Middle frontal gyrus (tissue), 1 donor: ENCODE data around the gene CST9L.
"Not testable (repeated sequence)": the region's sequence is repeated elsewhere in the genome, so short reads cannot be mapped to it uniquely, and the experiment has no call there.

ENCODE experiments used
- DNase-seq: peaks from one replicate; pipeline ENCODE4 v3.0.0-alpha.2; 2015; ENCODE audit warnings: low spot score; ENCODE audit errors: extremely low spot score

Gene CST9L

DNA sequence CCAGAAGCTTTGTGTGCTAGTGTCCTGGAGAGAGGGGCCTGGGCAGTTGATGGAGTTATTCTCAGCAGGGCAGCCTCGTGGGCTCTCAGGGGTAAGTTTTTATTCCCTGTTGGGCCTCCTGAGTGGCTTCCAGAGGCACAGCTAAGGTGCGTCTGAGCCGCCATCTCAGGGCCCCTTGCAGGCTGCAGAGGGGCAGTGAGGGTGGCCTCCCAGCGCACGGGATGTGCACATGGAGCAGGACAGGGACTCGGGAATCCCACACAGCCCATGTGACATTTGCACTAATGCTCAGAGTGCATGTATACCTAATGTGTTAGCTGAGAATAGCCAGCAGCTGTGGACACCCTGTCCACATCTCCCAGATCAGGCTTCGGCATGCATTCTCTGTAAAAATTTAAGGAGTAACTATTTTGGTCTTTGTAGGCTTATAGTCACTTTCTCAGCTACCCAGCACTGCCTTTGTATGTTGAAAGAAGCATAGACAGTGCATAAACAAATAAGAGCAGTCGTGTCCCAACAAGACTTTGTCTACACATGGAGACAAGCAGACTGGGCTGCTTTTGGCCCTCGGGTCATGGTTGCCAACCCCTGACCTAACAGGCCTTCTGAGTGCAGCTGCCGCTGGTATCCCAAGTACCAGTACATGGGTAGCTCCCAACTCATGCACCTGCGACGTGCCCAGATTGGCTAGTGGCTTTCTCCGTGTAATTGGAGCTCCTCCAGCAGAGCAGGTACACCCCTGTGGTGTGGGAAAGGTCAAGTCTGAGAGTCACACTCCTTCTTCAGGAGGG lies 18.6 kb upstream of the CST9L start:
- DNase-seq = no peak

DNA sequence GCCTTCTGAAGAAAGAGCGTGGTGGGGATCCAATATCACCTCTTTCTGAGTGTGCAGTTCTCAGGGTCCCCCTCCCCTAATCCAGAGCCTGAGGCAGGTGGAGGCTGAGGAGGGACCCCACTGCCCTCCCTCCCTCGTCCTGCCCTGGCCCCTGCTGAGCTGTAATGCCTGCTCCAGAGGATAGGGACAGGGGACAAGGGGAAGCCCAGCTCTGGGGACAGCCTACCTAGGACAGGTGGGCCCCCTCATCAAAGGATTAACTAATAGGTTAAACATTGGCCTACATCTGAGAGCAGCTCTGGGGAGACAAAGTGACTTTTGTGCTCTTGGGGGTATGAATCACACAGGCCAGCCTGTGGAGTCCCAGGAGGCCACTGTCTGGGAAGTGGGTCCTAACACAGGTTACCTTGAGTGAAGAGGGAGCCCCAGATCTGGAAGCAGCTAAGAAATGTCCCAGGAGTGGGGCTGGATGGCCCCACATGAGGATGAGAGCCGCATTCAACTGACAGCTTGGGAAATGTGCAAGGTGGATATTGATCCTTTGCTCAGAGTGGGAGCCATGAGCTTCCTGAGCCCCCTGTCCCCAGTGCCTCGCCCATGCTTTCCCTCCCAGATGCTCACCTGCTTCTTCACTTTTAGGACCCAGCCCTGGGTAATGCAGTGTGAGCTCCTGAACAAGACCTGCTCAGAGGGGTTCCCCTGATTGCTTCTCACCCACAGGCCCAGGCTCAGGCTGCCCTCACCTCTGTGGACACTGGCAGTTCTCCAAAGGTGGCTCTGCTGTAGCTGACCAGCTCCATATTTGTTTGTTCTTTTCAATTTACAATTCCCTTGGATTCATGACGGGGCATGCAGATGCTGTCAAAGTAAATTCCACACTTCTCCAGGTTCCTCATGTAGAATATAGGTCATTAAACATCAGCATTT lies 17.8 kb upstream of the CST9L start:
- DNase-seq = no peak

DNA sequence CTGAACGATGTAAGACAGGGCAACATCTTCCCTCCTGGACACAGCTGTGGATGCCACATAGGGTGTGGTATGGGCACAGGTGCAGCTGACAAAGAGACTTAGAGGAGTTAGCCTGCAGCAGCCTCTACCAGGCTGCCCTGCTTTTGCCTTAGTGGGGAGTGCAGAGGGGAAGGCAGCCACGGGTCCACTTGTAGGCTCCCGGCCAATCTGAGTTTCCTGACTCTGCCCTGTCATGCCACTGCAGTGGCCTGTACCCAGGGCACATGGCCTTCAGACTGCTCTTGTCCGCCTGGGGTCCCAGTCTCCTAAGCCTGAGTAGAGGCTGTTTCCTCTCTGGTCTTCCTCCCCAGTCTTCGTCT lies 17.1 kb upstream of the CST9L start:
- DNase-seq = no peak

DNA sequence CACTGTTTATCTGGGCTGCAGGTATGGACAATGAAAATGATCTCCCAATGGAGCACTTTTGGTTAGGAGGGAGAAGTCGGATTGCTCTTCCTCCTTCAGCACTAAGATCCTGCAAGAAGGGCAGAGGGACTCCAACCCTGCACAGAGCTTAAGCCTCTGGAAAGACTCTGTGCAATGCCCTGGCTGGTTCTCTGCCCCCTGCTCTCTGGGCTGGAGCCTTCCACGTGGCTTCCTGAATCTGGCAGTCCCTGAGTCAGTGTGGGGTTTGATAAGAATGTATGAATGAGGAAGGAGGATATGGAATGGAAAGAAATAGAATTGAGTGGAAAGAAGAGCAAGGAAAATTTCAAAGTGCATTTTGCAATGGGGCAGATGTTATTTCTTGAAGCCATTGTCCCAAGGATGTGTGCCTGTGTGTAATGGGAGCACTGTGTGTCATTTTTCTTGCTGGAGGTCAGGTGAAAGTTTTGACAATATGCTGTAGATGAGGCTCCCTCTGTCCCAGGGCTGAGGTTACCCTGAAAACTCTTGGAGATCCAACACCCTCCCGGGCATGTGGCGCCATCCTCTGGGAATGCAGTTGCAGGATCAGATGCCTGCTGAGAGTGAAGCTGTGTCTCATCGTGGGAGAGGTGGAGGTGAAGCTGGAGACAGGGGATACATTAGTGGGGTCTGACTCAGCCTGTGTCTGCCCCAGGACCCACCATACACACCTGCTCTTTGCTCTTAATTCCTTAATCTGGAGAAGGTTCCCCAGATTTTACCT lies 16.3 kb upstream of the CST9L start:
- DNase-seq = no peak

DNA sequence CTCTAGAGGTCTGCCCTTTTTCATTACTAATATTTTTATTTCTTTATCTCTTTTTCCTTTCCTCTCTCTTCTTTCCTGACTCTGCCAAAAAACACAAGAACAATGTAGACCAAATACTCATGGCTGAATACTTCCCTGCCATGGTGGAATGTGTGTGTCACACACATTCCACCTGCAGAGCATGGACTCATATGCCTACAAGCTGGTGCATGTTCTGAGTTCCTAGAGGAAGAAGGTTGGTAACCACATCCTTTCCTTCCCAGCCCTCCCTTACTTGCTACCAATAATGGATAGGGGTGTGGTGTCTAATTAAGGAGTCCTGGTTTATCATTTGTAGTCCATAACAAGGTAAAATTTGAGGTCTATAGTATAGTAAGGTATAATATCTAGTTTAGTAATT lies 15.2 kb upstream of the CST9L start:
- DNase-seq = no peak

DNA sequence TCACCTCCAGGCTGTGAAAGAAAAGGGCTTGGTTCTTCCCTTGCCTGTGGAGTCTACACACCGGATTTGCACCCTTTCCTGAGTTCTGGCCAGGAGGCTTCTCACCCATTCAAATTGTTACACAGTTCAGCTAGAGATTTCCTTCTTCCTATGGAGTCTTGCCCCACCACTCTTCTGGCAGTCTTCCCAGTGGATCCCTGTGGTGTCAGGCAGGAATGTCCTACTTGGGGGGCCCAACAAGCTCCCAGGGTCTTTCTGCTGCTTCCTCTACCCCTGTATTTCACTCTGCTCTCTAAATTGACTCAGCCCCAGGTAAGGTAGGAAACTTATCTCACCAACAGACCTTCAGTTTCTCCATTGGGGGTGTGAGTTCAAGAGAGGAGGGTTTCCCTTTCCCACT lies 14.0 kb upstream of the CST9L start:
- no peak for DNase-seq

DNA sequence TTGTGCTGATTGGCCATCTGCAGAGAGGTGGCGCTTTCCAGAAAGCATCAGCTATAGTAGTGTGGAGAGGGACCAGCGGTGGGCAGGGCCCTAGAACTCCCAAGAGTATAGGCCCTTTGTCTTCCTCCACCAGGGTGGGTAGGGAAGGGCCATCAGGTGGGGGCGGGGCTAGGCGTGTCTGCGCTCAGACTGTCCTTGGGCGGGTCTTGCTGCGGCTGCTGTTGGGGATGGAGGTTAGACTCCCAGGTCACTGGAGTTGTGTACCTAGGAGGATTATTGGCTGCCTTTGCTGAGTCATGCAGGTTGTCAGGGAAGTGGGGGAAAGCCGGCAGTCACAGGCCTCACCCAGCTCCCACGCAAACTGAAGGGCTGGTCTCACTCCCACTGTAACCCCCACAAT lies 13.5 kb upstream of the CST9L start:
- DNase-seq = not testable (repeated sequence)

DNA sequence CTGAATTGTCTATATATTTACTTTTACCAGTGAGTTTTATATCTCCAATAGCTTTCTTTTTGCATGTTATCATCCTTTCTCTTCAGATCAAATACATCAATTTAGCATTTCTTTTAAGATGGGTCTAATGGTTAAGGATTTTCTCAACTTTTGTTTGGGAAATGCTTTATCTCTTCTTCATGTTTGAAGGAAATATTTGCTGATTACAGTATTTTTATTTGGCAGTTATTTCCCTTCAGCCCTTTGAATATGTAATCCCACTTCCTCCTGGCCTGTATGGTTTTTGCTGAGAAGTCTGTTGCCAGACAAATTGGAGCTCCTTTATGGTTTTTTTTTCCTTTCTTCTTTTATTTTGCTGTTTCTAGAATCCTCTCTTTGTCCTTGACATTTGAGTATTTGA lies 6.7 kb upstream of the CST9L start:
- DNase-seq = no peak

DNA sequence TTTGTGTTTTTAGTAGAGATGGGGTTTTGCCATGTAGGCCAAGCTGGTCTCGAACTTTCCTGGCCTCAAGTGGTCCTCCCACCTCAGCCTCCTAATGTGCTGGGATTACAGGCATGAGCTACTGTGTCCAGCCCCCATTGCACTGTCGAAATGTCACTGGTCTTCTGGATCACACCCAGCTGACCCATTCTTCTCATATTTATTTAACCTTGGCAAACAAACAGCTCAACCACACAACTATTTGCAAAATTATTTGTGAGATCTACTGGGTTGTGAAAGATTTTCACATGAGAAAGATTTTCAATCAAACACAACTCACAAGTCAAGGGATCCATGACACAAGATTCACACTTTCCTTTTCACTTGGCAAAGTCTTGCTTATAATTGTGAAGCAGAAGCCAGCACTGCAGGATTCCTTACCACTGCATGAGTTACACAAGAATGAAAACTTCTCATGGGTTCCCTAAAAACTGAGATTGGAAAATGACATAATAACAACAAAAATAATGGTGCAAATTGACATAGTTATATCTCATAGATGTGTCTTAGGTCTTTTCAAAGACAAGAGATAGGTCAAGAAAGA lies 2.0 kb upstream of the CST9L start:
- no peak for DNase-seq

DNA sequence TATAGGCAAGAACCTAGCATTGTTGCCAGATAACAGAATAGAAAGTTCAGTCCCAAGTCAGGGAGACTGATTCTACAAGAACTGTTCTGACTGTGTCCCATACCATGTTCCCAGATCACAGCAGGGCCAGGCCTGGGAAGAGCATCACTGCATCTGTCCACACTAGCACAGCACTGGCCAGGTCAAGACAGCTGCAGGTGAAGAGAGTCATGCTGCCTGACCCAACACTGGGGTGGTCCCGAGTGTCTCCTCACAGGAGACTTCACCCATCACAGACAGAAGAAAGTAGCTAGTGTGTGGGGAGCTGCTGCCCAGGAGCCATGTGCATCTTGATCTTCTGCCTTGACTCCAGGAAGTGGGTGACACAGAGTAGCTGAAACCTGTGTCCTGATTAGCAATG lies 1.3 kb upstream of the CST9L start:
- no peak for DNase-seq

DNA sequence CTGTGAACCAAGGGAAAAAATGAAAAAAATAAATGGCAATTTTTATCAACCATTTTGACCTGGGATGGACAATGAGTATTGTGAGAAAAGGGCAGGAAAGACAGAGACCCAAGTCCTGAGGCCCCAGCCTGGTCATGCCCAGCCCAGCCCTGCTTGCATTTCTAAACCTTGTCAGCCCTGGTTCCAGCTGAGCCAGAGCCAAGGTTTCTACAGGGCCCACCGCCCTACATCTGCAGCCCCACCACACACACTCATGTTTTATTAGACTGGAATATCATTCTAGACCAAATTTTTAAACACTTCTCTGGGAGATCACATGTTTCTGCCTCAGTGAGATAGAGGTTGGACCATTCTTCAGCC lies 667 bp upstream of the CST9L start:
- no peak for DNase-seq

DNA sequence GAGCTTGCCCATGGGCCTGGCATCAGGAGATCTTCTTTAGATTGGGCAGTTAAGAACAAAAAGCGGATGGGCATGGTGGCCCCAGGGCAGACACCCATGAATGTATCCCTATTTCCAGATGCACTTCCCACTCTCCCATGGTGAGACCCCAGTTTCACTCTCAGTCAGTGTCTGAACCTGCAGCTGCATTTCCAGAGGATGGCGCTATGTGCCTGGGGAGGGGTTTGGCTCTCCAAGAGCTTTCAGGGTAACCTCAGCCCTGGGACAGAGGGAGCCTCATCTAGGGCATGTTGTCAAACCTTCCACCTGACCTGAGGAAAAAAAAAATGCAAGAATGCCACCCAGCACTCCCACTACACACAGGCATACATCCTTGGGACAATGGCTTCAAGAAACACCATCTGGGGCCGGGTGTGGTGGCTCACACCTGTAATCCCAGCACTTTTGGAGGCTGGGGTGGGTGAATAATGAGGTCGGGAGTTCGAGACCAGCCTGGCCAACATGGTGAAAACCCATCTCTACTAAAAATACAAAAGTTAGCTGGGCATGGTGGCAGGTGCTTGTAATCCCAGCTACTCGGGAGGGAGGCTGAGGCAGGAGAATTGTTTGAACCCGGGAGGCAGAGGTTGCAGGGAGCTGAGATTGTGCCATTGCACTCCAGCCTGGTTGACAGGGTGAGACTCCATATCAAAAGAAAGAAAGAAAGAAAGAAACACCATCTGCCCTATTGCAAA lies 1.9 kb downstream of the CST9L start:
- DNase-seq = no peak

DNA sequence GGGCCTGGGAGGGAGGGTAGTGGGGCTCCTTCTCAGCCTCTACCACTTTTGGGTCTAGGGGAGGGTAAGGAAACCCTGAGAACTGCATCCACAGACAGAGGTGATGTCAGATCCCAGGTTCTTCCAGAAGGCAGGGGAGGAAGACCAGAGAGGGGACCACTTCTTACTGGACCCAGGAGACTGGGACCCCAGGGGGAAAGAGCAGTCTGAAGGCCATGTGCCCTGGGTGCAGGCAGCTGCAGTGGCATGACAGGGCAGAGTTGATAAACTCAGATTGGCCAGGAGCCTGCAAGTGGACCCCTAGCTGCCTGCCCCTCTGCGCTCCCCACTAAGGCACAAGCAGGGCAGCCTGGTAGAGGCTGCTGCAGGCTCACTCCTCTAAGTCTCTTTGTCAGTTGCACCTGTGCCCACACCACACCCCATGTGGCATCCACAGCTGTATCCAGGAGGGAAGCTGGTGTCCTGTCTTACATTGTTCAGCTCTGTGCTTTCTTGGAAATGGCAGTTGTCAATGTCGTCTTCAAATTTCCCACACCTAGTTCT lies 2.7 kb downstream of the CST9L start:
- DNase-seq = no peak

DNA sequence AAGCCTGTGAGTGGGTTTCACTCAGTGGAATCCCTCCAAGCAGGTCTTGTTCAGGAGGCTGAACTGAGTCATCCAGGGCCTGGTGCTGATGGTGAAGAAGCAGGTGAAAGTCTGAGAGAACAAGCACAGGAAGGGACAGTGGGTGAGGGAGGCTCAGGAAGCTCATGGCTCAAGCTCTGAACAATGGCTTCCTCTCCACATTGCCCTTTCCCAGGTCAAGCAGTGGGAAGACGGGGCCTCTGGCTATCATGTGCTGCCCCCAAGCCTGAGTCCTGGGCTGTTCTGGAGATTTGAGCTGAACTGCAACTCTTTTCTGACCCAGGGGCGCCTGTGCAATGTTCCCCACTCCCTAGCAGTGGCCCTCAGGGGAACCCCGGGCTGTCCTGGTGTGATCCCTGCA lies 3.4 kb downstream of the CST9L start:
- no peak for DNase-seq

DNA sequence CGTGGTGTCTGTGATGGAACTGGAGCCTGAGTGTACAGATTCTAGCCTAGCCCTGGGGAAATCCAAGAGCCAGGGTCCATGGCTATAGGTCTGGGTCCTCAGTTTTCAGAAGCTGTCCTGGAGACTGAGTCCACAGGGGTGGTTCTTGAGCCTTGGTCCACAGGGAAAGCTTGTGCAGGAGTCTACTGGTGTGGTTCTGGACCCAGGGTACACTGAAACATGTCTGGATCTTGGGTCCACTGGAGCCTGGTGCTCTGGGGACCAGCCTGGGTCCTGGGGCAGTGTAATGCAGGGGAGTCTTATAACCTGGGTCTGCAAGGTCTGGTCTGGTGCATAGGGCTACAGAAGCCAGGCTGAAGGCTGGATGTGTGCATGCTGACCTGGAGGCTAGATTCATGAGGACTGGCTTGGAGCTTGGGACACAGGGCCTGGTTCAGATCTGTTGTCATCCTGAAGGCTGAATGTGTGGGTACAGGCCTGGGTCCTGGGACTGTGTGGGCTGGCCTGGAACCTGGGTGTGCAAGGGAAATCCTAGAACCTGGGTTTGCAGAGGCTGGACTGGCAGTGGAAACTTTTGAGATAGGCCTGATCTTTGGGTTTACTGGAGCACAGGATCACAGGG lies 5.5 kb downstream of the CST9L start:
- DNase-seq = no peak

DNA sequence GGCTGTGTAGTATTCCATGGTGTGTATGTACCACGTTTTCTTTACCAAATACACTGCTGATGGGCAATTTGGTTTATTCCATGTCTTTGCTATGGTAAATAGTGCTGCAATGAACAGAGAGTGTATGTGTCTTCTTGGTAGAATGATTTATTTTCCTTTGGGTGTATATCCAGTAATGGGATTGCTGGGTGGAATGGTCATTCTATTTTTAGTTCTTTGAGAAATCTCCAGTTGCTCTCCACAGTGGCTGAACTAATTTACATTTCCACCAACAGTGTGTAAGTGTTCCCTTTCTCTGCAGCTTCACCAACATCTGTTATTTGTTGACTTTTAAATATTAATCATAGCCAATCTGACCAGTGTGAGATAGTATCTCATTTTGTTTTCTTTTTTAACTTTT lies 13.9 kb downstream of the CST9L start:
- no peak for DNase-seq

DNA sequence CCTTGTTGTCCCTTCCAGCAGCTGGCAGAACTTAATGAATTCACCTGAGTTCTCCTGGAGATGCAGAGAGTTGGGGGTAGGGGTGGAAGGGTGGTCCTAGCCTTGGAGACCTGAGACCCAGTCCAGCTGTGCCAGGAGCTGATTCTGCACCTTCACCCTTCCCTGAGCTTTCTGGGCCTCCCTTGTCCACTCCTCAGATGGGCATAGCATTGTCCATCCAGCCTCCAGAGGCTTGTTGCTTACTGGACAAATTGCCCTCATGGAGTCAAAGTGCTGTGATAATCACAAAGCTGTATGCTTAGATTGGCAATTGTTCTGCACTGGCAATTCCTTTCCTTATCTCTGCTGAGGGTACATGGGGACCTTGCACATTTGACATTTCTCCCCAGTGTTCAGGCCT lies 16.5 kb downstream of the CST9L start:
- DNase-seq = no peak

DNA sequence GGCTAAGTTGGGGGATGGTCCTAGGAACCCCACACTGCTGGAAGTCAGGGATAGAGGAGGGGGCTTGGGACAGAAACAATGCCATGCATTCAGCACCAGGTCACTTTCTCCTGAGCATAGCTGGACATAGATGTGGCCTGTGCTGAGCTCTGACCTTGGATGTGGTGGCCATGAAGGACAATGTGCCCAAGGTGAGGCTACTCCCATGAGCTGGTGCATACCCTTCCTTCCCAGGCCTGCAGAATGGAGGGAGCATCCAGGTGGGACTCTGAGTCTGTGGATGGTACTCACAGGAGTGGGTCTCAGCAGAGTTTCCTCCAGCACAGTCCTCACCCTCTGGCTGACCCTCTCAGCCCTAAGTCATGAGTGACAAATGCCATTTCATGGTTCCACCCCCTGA lies 16.9 kb downstream of the CST9L start:
- no peak for DNase-seq

DNA sequence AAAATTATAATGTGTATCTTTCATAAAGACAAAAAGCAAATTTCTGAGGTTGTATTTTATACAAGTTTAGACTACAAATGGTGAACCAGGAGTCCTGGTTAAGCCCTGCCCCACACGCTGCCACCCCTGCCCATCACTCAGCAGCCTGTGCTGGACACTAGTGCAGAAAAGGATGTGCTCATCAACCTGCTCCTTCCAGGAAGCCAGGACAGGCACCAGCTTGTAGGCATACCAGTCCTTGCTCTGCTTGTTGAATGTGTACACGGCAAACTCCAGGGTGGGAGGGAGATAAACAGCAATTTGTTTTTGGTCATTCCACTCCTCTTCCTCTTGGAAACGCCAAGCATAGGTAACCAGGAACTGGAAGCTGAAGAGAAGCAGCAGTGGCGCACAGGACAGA lies 18.1 kb downstream of the CST9L start:
- DNase-seq = no peak

DNA sequence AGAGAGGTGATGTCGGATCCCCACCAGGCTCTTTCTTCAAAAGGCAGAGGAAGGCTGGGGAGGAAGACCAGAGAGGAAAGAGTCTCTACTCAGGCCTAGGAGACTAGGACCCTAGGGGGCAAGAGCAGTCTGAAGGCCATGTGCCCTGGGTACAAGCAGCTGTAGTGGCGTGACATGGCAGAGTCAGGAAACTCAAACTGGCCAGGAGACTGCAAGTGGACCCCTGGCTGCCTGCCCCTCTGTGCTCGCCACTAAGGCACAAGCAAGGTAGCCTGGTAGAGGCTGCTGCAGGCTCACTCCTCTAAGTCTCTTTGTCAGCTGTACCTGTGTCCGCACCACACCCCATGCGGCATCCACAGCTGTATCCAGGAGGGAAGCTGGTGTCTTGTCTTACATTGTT lies 19.9 kb downstream of the CST9L start:
- no peak for DNase-seq
